ENCODE measurements around the gene DMD. TPM values are rescaled to one million over a fixed set of nuclear protein-coding genes. Genes with fewer than 3 reads are reported as not detected.
"Not testable (repeated sequence)": the region's sequence is repeated elsewhere in the genome, so short reads cannot be mapped to it uniquely, and the experiment has no call there.

The DMD gene
- total RNA-seq, 5 donors from 2014 or later (not counting 1 experiment from before 2014, with no cell fraction given) = 0.73 to 1.6 (median 0.88) TPM; not detected in 1

- H3K4me1 ChIP-seq (ENCODE audit: control insufficient read depth in 1 of 2, extremely low read depth in 1 of 2, insufficient read depth in 2 of 2, low read length in 2 of 2) = no peaks in the 10 kb centered on the region
- H3K4me3 Mint-ChIP-seq = no peak overlapping the region
- H3K27me3 Mint-ChIP-seq = no peaks in the 10 kb centered on the region
- ChIA-PET POLR2A (no interaction called here), CTCF (no interaction called here)
- no peaks in the 10 kb centered on the region for H3K36me3 ChIP-seq (ENCODE audit: control insufficient read depth in 2 of 2, extremely low read depth in 1 of 2, insufficient read depth in 1 of 2, low read length in 1 of 2)
- ATAC-seq (replicated peaks in 1 of 4) = no peak
- no peaks in the 10 kb centered on the region for H3K4me1 Mint-ChIP-seq
- H3K36me3 Mint-ChIP-seq = no peaks in the 10 kb centered on the region
- H3K9me3 ChIP-seq = no peaks in the 10 kb centered on the region
- H3K9me3 Mint-ChIP-seq = peaks cover 4 to 9% (median 6%) of the 10 kb centered on the region in 3 donors
- H3K4me3 ChIP-seq (ENCODE audit: control insufficient read depth in 1 of 2, extremely low read depth in 1 of 2, low read length in 1 of 2) = no peak overlapping the region
- WGBS (ENCODE audit: insufficient coverage) = no CpG with 5 or more reads among the region's 2 CpGs
- H3K27ac ChIP-seq (ENCODE audit: low read length) = no peak overlapping the region
- DNase-seq = no peak
- H3K27me3 ChIP-seq (replicated peaks in 1 of 2; ENCODE audit: control insufficient read depth in 2 of 2, extremely low read depth in 1 of 2, insufficient read depth in 2 of 2, low read length in 1 of 2) = no peaks in the 10 kb centered on the region
- H3K27ac Mint-ChIP-seq = no peak overlapping the region
These were observed 930.9 kb downstream of the DMD start for GRCh38 chrX:32280489-32280888.

GRCh38 chrX:32276153-32276552, 935.2 kb downstream of the DMD start:
- no peak for ATAC-seq (replicated peaks in 1 of 4)
- Histone ChIP-seq H3K27me3 (replicated peaks in 1 of 2; ENCODE audit: control insufficient read depth in 2 of 2, extremely low read depth in 1 of 2, insufficient read depth in 2 of 2, low read length in 1 of 2) (no peaks in the 10 kb centered on the region), H3K4me3 (ENCODE audit: control insufficient read depth in 1 of 2, extremely low read depth in 1 of 2, low read length in 1 of 2) (no peak overlapping the region), H3K9me3 (no peaks in the 10 kb centered on the region), H3K36me3 (ENCODE audit: control insufficient read depth in 2 of 2, extremely low read depth in 1 of 2, insufficient read depth in 1 of 2, low read length in 1 of 2) (no peaks in the 10 kb centered on the region), H3K4me1 (ENCODE audit: control insufficient read depth in 1 of 2, extremely low read depth in 1 of 2, insufficient read depth in 2 of 2, low read length in 2 of 2) (no peaks in the 10 kb centered on the region), H3K27ac (ENCODE audit: low read length) (no peak overlapping the region)
- DNase-seq = no peak
- ChIA-PET POLR2A (no interaction called here), CTCF (no interaction called here)
- no peaks in the 10 kb centered on the region for H3K36me3 Mint-ChIP-seq
- no peak overlapping the region for H3K4me3 Mint-ChIP-seq
- H3K27me3 Mint-ChIP-seq = no peaks in the 10 kb centered on the region
- 40% methylated on average over 1 of the region's 3 CpGs for WGBS (ENCODE audit: insufficient coverage)
- H3K4me1 Mint-ChIP-seq = no peaks in the 10 kb centered on the region
- peaks cover 4 to 9% (median 6%) of the 10 kb centered on the region in 3 donors for H3K9me3 Mint-ChIP-seq
- H3K27ac Mint-ChIP-seq = no peak overlapping the region

GRCh38 chrX:32269866-32270265, 941.5 kb downstream of the DMD start:
- no peaks in the 10 kb centered on the region for H3K36me3 Mint-ChIP-seq
- POLR2A ChIA-PET = no interaction called here
- CTCF ChIA-PET = no interaction called here

GRCh38 chrX:32268207-32268606, 943.1 kb downstream of the DMD start:
- peaks cover 0 to 15% (median 9%) of the 10 kb centered on the region in 3 donors for H3K9me3 Mint-ChIP-seq
- no peak overlapping the region for H3K27ac ChIP-seq (ENCODE audit: low read length)
- H3K4me1 Mint-ChIP-seq = no peaks in the 10 kb centered on the region
- DNase-seq (no peak), ATAC-seq (replicated peaks in 1 of 4) (no peak)
- no CpG with 5 or more reads among the region's 3 CpGs for WGBS (ENCODE audit: insufficient coverage)
- H3K4me3 Mint-ChIP-seq = no peak overlapping the region
- no peaks in the 10 kb centered on the region for H3K36me3 Mint-ChIP-seq
- no peaks in the 10 kb centered on the region for H3K36me3 ChIP-seq (ENCODE audit: control insufficient read depth in 2 of 2, extremely low read depth in 1 of 2, insufficient read depth in 1 of 2, low read length in 1 of 2)
- H3K27ac Mint-ChIP-seq = no peak overlapping the region
- peaks cover 0 to 3% of the 10 kb centered on the region in 2 donors for H3K27me3 Mint-ChIP-seq
- CTCF ChIA-PET = no interaction called here
- no peaks in the 10 kb centered on the region for H3K9me3 ChIP-seq
- H3K4me1 ChIP-seq (ENCODE audit: control insufficient read depth in 1 of 2, extremely low read depth in 1 of 2, insufficient read depth in 2 of 2, low read length in 2 of 2) = no peaks in the 10 kb centered on the region
- no peak overlapping the region for H3K4me3 ChIP-seq (ENCODE audit: control insufficient read depth in 1 of 2, extremely low read depth in 1 of 2, low read length in 1 of 2)
- no peaks in the 10 kb centered on the region for H3K27me3 ChIP-seq (replicated peaks in 1 of 2; ENCODE audit: control insufficient read depth in 2 of 2, extremely low read depth in 1 of 2, insufficient read depth in 2 of 2, low read length in 1 of 2)
- POLR2A ChIA-PET = no interaction called here

More at GRCh38 chrX:32269866-32270265, 941.5 kb downstream of the DMD start:
- H3K4me3 ChIP-seq (ENCODE audit: control insufficient read depth in 1 of 2, extremely low read depth in 1 of 2, low read length in 1 of 2) = no peak overlapping the region
- no peaks in the 10 kb centered on the region for H3K27me3 ChIP-seq (replicated peaks in 1 of 2; ENCODE audit: control insufficient read depth in 2 of 2, extremely low read depth in 1 of 2, insufficient read depth in 2 of 2, low read length in 1 of 2)
- H3K27me3 Mint-ChIP-seq = peaks cover 0 to 3% of the 10 kb centered on the region in 2 donors
- no peaks in the 10 kb centered on the region for H3K36me3 ChIP-seq (ENCODE audit: control insufficient read depth in 2 of 2, extremely low read depth in 1 of 2, insufficient read depth in 1 of 2, low read length in 1 of 2)
- no peak overlapping the region for H3K27ac ChIP-seq (ENCODE audit: low read length)
- H3K4me3 Mint-ChIP-seq = no peak overlapping the region
- no peak overlapping the region for H3K27ac Mint-ChIP-seq
- H3K9me3 Mint-ChIP-seq = peaks cover 0 to 9% (median 8%) of the 10 kb centered on the region in 3 donors
- no peaks in the 10 kb centered on the region for H3K4me1 ChIP-seq (ENCODE audit: control insufficient read depth in 1 of 2, extremely low read depth in 1 of 2, insufficient read depth in 2 of 2, low read length in 2 of 2)
- H3K4me1 Mint-ChIP-seq = no peaks in the 10 kb centered on the region
- no peak for ATAC-seq (replicated peaks in 1 of 4)
- H3K9me3 ChIP-seq = no peaks in the 10 kb centered on the region
- no peak for DNase-seq

GRCh38 chrX:32267796-32268195, 943.6 kb downstream of the DMD start:
- H3K36me3 Mint-ChIP-seq = no peaks in the 10 kb centered on the region
- H3K4me3 Mint-ChIP-seq = no peak overlapping the region
- ATAC-seq (replicated peaks in 1 of 4) (no peak), DNase-seq (no peak)
- WGBS (ENCODE audit: insufficient coverage) = 60% methylated on average over 1 of the region's 2 CpGs
- CTCF ChIA-PET = no interaction called here
- Histone ChIP-seq H3K27me3 (replicated peaks in 1 of 2; ENCODE audit: control insufficient read depth in 2 of 2, extremely low read depth in 1 of 2, insufficient read depth in 2 of 2, low read length in 1 of 2) (no peaks in the 10 kb centered on the region), H3K9me3 (no peaks in the 10 kb centered on the region), H3K4me3 (ENCODE audit: control insufficient read depth in 1 of 2, extremely low read depth in 1 of 2, low read length in 1 of 2) (no peak overlapping the region), H3K36me3 (ENCODE audit: control insufficient read depth in 2 of 2, extremely low read depth in 1 of 2, insufficient read depth in 1 of 2, low read length in 1 of 2) (no peaks in the 10 kb centered on the region), H3K27ac (ENCODE audit: low read length) (no peak overlapping the region), H3K4me1 (ENCODE audit: control insufficient read depth in 1 of 2, extremely low read depth in 1 of 2, insufficient read depth in 2 of 2, low read length in 2 of 2) (no peaks in the 10 kb centered on the region)
- H3K27me3 Mint-ChIP-seq = peaks cover 0 to 3% of the 10 kb centered on the region in 2 donors
- H3K27ac Mint-ChIP-seq = no peak overlapping the region
- peaks cover 0 to 15% (median 11%) of the 10 kb centered on the region in 3 donors for H3K9me3 Mint-ChIP-seq
- no peaks in the 10 kb centered on the region for H3K4me1 Mint-ChIP-seq
- POLR2A ChIA-PET = no interaction called here

GRCh38 chrX:32246675-32247074, 964.7 kb downstream of the DMD start:
- DNase-seq; H3K4me1 Mint-ChIP-seq; H3K27ac Mint-ChIP-seq; H3K36me3 ChIP-seq (ENCODE audit: control insufficient read depth in 2 of 2, extremely low read depth in 1 of 2, insufficient read depth in 1 of 2, low read length in 1 of 2); H3K27ac ChIP-seq (ENCODE audit: low read length); H3K4me3 Mint-ChIP-seq; ATAC-seq (replicated peaks in 1 of 4); H3K27me3 ChIP-seq (replicated peaks in 1 of 2; ENCODE audit: control insufficient read depth in 2 of 2, extremely low read depth in 1 of 2, insufficient read depth in 2 of 2, low read length in 1 of 2); H3K27me3 Mint-ChIP-seq; H3K4me1 ChIP-seq (ENCODE audit: control insufficient read depth in 1 of 2, extremely low read depth in 1 of 2, insufficient read depth in 2 of 2, low read length in 2 of 2); H3K9me3 ChIP-seq; H3K36me3 Mint-ChIP-seq; CTCF ChIA-PET; H3K9me3 Mint-ChIP-seq; POLR2A ChIA-PET; H3K4me3 ChIP-seq (ENCODE audit: control insufficient read depth in 1 of 2, extremely low read depth in 1 of 2, low read length in 1 of 2): not testable (repeated sequence)
- WGBS (ENCODE audit: insufficient coverage) = no CpG with 5 or more reads among the region's 4 CpGs

- no peak overlapping the region for H3K4me3 ChIP-seq (ENCODE audit: control insufficient read depth in 1 of 2, extremely low read depth in 1 of 2, low read length in 1 of 2)
- H3K4me1 ChIP-seq (ENCODE audit: control insufficient read depth in 1 of 2, extremely low read depth in 1 of 2, insufficient read depth in 2 of 2, low read length in 2 of 2) = no peaks in the 10 kb centered on the region
- no peaks in the 10 kb centered on the region for H3K27me3 Mint-ChIP-seq
- WGBS (ENCODE audit: insufficient coverage) = no CpG with 5 or more reads among the region's 2 CpGs
- POLR2A ChIA-PET = no interaction called here
- H3K36me3 ChIP-seq (ENCODE audit: control insufficient read depth in 2 of 2, extremely low read depth in 1 of 2, insufficient read depth in 1 of 2, low read length in 1 of 2) = no peaks in the 10 kb centered on the region
- no peak overlapping the region for H3K27ac Mint-ChIP-seq
- no peaks in the 10 kb centered on the region for H3K9me3 ChIP-seq
- DNase-seq (no peak), ATAC-seq (replicated peaks in 1 of 4) (no peak)
- no peak overlapping the region for H3K27ac ChIP-seq (ENCODE audit: low read length)
- no peaks in the 10 kb centered on the region for H3K4me1 Mint-ChIP-seq
- no peaks in the 10 kb centered on the region for H3K27me3 ChIP-seq (replicated peaks in 1 of 2; ENCODE audit: control insufficient read depth in 2 of 2, extremely low read depth in 1 of 2, insufficient read depth in 2 of 2, low read length in 1 of 2)
- H3K9me3 Mint-ChIP-seq = peaks cover 0 to 7% (median 3%) of the 10 kb centered on the region in 3 donors
- no peak overlapping the region for H3K4me3 Mint-ChIP-seq
- CTCF ChIA-PET = no interaction called here
- no peaks in the 10 kb centered on the region for H3K36me3 Mint-ChIP-seq
These were observed 1015.7 kb downstream of the DMD start for GRCh38 chrX:32195611-32196010.
